ENCODE results near the gene WDR77. TPM values are rescaled to one million over a fixed set of nuclear protein-coding genes. Genes with fewer than 3 reads are reported as not detected.

Gene WDR77
- total and polyA plus RNA-seq, 9 of the 15 experiments (the other 6 are each of a cell fraction or from before 2014, with no cell fraction given): 20.6 to 160 (median 75.3) TPM

DNA sequence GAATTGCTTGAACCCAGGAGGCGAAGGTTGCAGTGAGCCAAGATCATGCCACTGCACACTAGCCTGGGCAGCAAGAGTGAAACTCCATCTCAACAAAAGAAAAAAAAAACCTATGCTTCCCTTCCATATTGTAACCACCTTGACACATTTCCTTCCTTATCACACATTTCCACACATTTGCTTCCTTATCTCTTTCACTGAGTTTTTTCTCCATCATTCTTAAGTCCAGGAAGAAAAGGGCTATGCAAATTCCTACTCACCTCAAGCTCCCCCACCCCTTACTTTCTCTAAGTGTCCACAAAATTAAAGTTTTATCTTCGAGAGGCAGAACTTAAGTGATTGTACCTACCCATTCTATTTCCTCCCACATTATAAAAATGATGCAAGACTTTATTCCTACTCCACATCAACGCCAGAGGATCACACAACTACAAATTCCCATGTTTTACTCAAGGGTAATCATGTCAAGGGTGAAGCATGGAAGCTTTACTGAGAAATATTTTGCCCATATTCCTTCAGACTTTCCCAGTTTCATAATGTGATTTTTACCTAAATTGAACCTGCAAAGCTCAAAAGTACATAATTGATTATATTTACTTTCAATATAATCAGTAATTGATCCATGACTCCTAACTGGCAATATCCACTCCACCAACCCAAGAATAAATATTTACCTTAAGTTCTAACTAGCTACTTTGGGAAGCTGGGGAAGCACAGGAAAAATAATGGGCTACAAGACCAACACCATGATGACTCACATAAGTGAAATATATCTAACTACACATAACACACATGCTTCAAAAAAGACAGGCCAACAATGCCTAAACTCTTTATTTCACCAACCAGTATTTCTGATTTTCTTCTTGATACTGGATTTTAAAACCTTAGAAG, 9.3 kb downstream of the WDR77 start (continued):
- TF ChIP-seq GATA2 (CRISPR knock-in tag; IDR thresholded peaks at IDR 0.05) (no peak), ZKSCAN8 (CRISPR knock-in tag; IDR thresholded peaks at IDR 0.05) (no peak), ZNF445 (CRISPR knock-in tag; IDR thresholded peaks at IDR 0.05; ENCODE audit: low read depth) (no peak), EP300 (IDR thresholded peaks at IDR 0.05; ENCODE audit: low read length) (peak; percentile 47; the same call in 1 of the 2 replicates), MYC (IDR thresholded peaks at IDR 0.05; ENCODE audit: low read depth, low read length) (0 out of 2 replicates have a peak, but pooled peaks have one; percentile 21), MYC (CRISPR knock-in tag; IDR thresholded peaks at IDR 0.05; ENCODE audit: borderline replicate concordance, low read depth) (no peak), MTA2 (IDR thresholded peaks at IDR 0.05; ENCODE audit: low read depth) (peak; percentile 68), CEBPG (CRISPR knock-in tag; IDR thresholded peaks at IDR 0.05) (no peak), CEBPG (tag; conservative IDR thresholded peaks at IDR 0.05 in 1 of 2, IDR thresholded peaks at IDR 0.05 in 1 of 2) (peak in 1 of 2 experiments; percentile 71; a peak in 1 of 4 replicates), ARID1B (IDR thresholded peaks at IDR 0.05) (peak; percentile 83), FUS (optimal IDR thresholded peaks at IDR 0.05; ENCODE audit: low read depth, low read length) (no peak), NCOR1 (IDR thresholded peaks at IDR 0.05) (0 out of 2 replicates have a peak, but pooled peaks have one; percentile 19), CHD4 (IDR thresholded peaks at IDR 0.05; ENCODE audit: insufficient read depth, insufficient replicate concordance, low read depth, low read length, poor library complexity, severe bottlenecking) (no peak), ZNF347 (CRISPR knock-in tag; IDR thresholded peaks at IDR 0.05; ENCODE audit: low read depth) (no peak), POLR2G (IDR thresholded peaks at IDR 0.05; ENCODE audit: low read depth, low read length) (no peak), JUND (IDR thresholded peaks at IDR 0.05; ENCODE audit: borderline replicate concordance, low read depth, low read length) (no peak), JUND (tag; IDR thresholded peaks at IDR 0.05; ENCODE audit: borderline replicate concordance, low read depth, low read length) (0 out of 3 replicates have a peak, but pooled peaks have one; percentile 22), ZNF384 (IDR thresholded peaks at IDR 0.05; ENCODE audit: low read depth, low read length) (peak; percentile 79; the same call in 1 of the 2 replicates), DPF2 (IDR thresholded peaks at IDR 0.05) (peak; percentile 73; the same call in 1 of the 2 replicates)
- TF ChIP-seq, protein P1, sequence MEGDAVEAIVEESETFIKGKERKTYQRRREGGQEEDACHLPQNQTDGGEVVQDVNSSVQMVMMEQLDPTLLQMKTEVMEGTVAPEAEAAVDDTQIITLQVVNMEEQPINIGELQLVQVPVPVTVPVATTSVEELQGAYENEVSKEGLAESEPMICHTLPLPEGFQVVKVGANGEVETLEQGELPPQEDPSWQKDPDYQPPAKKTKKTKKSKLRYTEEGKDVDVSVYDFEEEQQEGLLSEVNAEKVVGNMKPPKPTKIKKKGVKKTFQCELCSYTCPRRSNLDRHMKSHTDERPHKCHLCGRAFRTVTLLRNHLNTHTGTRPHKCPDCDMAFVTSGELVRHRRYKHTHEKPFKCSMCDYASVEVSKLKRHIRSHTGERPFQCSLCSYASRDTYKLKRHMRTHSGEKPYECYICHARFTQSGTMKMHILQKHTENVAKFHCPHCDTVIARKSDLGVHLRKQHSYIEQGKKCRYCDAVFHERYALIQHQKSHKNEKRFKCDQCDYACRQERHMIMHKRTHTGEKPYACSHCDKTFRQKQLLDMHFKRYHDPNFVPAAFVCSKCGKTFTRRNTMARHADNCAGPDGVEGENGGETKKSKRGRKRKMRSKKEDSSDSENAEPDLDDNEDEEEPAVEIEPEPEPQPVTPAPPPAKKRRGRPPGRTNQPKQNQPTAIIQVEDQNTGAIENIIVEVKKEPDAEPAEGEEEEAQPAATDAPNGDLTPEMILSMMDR (IDR thresholded peaks at IDR 0.05 in 2 of 3, conservative IDR thresholded peaks at IDR 0.05 in 1 of 3; ENCODE audit: insufficient read depth in 2 of 3, low read depth in 1 of 3, low read length in 3 of 3): no peak
